Measurements from ENCODE around the gene CELSR3.

GRCh38 chr3:48623851-48624547 is 38.7 kb downstream of the CELSR3 start:
- TF ChIP-seq POLR2AphosphoS5 (IDR thresholded peaks at IDR 0.05; ENCODE audit: low read depth, low read length) = no peak
- no peak for TF ChIP-seq TAF1 (IDR thresholded peaks at IDR 0.05; ENCODE audit: borderline replicate concordance, insufficient read depth, low read length)

All from PFSK-1 (cell line).